ENCODE data around the gene NFE2L2. TPM values are rescaled to one million over a fixed set of nuclear protein-coding genes. Genes with fewer than 3 reads are reported as not detected.
A peak's percentile ranks its signal among the peaks of the same experiment; 100 is the strongest.

NFE2L2 gene
- total and polyA plus RNA-seq, 4 donors, result 83.4 to 131 (median 102) TPM

- H3K9me3 ChIP-seq (ENCODE audit: control insufficient read depth, low read length), result no peaks in the 10 kb centered on the region
- intact Hi-C loops (cut with DNase I), result no loop called here
- peaks cover 11 to 26% of the 10 kb centered on the region in 2 donors for H3K4me1 ChIP-seq (ENCODE audit: control insufficient read depth in 1 of 2, insufficient read depth in 2 of 2, low read length in 2 of 2)
- H3K27ac ChIP-seq (ENCODE audit: low read depth in 1 of 2, low read length in 2 of 2), result peak overlapping the region; percentile 87 to 98
- peaks cover 0 to 2% of the 10 kb centered on the region in 2 donors for H3K36me3 ChIP-seq (ENCODE audit: control insufficient read depth in 1 of 2, insufficient read depth in 2 of 2, low read length in 1 of 2)
- DNase-seq (no peak), ATAC-seq (ENCODE audit: low FRiP score) (no peak)
- 19 to 26% methylated on average over 1 of the region's 1 CpG for WGBS, 2 donors
- no peaks in the 10 kb centered on the region for H3K27me3 ChIP-seq (ENCODE audit: control insufficient read depth in 1 of 2, insufficient read depth in 2 of 2, low read length in 1 of 2)
- peak overlapping the region; percentile 10 to 34 for H3K4me3 ChIP-seq (ENCODE audit: low read length in 2 of 2)
Measured at GRCh38 chr2:177241711-177242120, 22.8 kb downstream of the NFE2L2 start.

- intact Hi-C loops (cut with DNase I), result no loop called here
- ATAC-seq (ENCODE audit: low FRiP score), result peak; percentile 69
- Histone ChIP-seq H3K27ac (ENCODE audit: low read depth in 1 of 2, low read length in 2 of 2) (peak overlapping the region in 1 of 2 donors; percentile 95), H3K4me3 (ENCODE audit: low read length in 2 of 2) (no peak overlapping the region), H3K36me3 (ENCODE audit: control insufficient read depth in 1 of 2, insufficient read depth in 2 of 2, low read length in 1 of 2) (peaks cover 0 to 2% of the 10 kb centered on the region in 2 donors), H3K9me3 (ENCODE audit: control insufficient read depth, low read length) (no peaks in the 10 kb centered on the region), H3K4me1 (ENCODE audit: control insufficient read depth in 1 of 2, insufficient read depth in 2 of 2, low read length in 2 of 2) (peaks cover 6 to 26% of the 10 kb centered on the region in 2 donors), H3K27me3 (ENCODE audit: control insufficient read depth in 1 of 2, insufficient read depth in 2 of 2, low read length in 1 of 2) (no peaks in the 10 kb centered on the region)
- 8 to 9% methylated on average over 5 of the region's 5 CpGs for WGBS, 2 donors
- DNase-seq, result peak in 1 of 2 donors; percentile 66
Measured at GRCh38 chr2:177239932-177240630, 24.4 kb downstream of the NFE2L2 start.

- ATAC-seq (ENCODE audit: low FRiP score) (no peak), DNase-seq (no peak)
- Histone ChIP-seq H3K4me3 (ENCODE audit: low read length in 2 of 2) (no peak overlapping the region), H3K27ac (ENCODE audit: low read depth in 1 of 2, low read length in 2 of 2) (peak overlapping the region; percentile 39 to 71), H3K36me3 (ENCODE audit: control insufficient read depth in 1 of 2, insufficient read depth in 2 of 2, low read length in 1 of 2) (peaks cover 0 to 2% of the 10 kb centered on the region in 2 donors), H3K27me3 (ENCODE audit: control insufficient read depth in 1 of 2, insufficient read depth in 2 of 2, low read length in 1 of 2) (no peaks in the 10 kb centered on the region), H3K9me3 (ENCODE audit: control insufficient read depth, low read length) (no peaks in the 10 kb centered on the region), H3K4me1 (ENCODE audit: control insufficient read depth in 1 of 2, insufficient read depth in 2 of 2, low read length in 2 of 2) (peaks cover 6 to 22% of the 10 kb centered on the region in 2 donors)
- intact Hi-C loops (cut with DNase I), result no loop called here
- 79 to 87% methylated on average over 6 of the region's 6 CpGs for WGBS, 2 donors
Measured at GRCh38 chr2:177239053-177239452, 25.5 kb downstream of the NFE2L2 start.

DNA sequence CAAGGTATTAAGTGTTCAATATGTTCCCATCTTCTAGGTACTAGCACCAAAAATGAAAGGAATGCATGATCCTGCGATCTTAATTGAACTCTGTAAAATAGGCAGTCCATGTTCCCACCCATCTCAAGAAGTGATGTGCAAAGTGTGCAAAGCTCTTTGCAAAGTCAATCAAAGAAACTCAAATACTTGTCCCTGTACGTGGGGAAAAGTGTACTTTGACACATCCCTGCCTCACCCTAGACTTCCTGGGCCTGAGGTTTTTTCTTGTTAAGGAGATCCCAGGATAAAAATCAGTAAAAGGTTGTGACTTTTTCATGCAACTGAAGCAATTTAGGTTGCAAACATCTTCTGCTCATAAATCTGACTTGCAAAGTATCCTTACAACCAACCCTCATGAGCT, 26.6 kb downstream of the NFE2L2 start:
- Histone ChIP-seq H3K4me3 (ENCODE audit: low read length in 2 of 2) (no peak overlapping the region), H3K27ac (ENCODE audit: low read depth in 1 of 2, low read length in 2 of 2) (peak overlapping the region in 1 of 2 donors; percentile 34), H3K9me3 (ENCODE audit: control insufficient read depth, low read length) (no peaks in the 10 kb centered on the region), H3K36me3 (ENCODE audit: control insufficient read depth in 1 of 2, insufficient read depth in 2 of 2, low read length in 1 of 2) (no peaks in the 10 kb centered on the region), H3K4me1 (ENCODE audit: control insufficient read depth in 1 of 2, insufficient read depth in 2 of 2, low read length in 2 of 2) (peaks cover 6 to 17% of the 10 kb centered on the region in 2 donors), H3K27me3 (ENCODE audit: control insufficient read depth in 1 of 2, insufficient read depth in 2 of 2, low read length in 1 of 2) (no peaks in the 10 kb centered on the region)
- intact Hi-C loops (cut with DNase I), result no loop called here
- ATAC-seq (ENCODE audit: low FRiP score) (no peak), DNase-seq (no peak)
- 36 to 41% methylated on average over 2 of the region's 2 CpGs for WGBS, 2 donors

DNA sequence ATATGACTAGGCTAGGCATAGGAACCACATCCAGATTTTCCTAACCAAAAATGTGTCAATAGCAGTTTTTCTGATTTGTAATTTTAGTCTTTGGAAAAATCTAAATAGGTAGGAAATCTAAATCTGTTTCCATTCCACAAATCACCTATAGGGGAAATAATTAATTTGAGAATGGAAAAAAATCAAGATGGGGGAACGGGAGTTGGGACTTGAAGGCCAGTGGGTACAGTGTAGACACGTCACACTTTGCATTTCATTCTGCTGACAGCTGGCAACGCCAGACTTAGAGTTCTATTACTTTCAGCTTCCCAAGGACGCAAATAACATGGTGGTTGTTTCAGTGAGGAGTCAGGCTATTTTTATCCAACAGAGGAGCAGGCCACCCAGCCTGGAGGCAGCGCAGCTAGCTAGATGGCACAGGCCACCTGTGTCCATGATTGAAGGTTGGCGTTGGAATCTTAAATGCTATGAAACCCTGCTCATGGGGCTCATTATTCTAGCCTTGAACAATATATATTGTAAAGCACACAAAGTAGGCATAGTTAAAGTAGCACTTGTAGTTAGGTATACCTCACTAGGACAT, 28.6 kb downstream of the NFE2L2 start:
- H3K27ac ChIP-seq (ENCODE audit: low read depth in 1 of 2, low read length in 2 of 2), result no peak overlapping the region
- WGBS, 2 donors, result 65% methylated on average over 6 of the region's 6 CpGs
- ATAC-seq (ENCODE audit: low FRiP score), result no peak

DNA sequence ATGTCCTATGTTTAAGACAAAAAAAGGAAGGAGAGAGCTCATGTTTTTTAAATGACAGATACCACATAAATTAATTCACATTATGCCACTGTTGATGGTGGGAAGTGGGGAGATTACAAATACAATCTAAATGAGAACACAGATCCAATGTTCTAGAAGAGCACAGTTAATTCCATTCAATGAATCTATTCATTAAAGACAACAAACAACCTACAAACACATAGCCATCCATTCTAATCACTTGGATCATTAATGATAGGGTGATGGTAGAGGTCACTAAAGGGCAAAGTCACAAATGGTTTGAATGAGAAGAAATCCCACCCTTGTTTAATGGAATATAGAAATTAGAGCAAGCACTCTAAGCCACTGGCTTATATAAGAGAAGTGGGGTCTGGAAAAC, 30.3 kb downstream of the NFE2L2 start:
- H3K4me1 ChIP-seq (ENCODE audit: control insufficient read depth in 1 of 2, insufficient read depth in 2 of 2, low read length in 2 of 2), result peaks cover 4 to 17% of the 10 kb centered on the region in 2 donors
- intact Hi-C loops (cut with DNase I), result no loop called here
- DNase-seq (no peak), ATAC-seq (ENCODE audit: low FRiP score) (no peak)
- H3K9me3 ChIP-seq (ENCODE audit: control insufficient read depth, low read length), result no peaks in the 10 kb centered on the region
- no peaks in the 10 kb centered on the region for H3K27me3 ChIP-seq (ENCODE audit: control insufficient read depth in 1 of 2, insufficient read depth in 2 of 2, low read length in 1 of 2)
- peaks cover 5% of the 10 kb centered on the region in 2 donors for H3K36me3 ChIP-seq (ENCODE audit: control insufficient read depth in 1 of 2, insufficient read depth in 2 of 2, low read length in 1 of 2)
- no peak overlapping the region for H3K27ac ChIP-seq (ENCODE audit: low read depth in 1 of 2, low read length in 2 of 2)
- no peak overlapping the region for H3K4me3 ChIP-seq (ENCODE audit: low read length in 2 of 2)

More for the DNA sequence above, 28.6 kb downstream of the NFE2L2 start:
- peaks cover 9 to 17% of the 10 kb centered on the region in 2 donors for H3K4me1 ChIP-seq (ENCODE audit: control insufficient read depth in 1 of 2, insufficient read depth in 2 of 2, low read length in 2 of 2)
- no peak for DNase-seq
- H3K27me3 ChIP-seq (ENCODE audit: control insufficient read depth in 1 of 2, insufficient read depth in 2 of 2, low read length in 1 of 2), result no peaks in the 10 kb centered on the region
- H3K4me3 ChIP-seq (ENCODE audit: low read length in 2 of 2), result no peak overlapping the region
- no peaks in the 10 kb centered on the region for H3K9me3 ChIP-seq (ENCODE audit: control insufficient read depth, low read length)
- peaks cover 0 to 2% of the 10 kb centered on the region in 2 donors for H3K36me3 ChIP-seq (ENCODE audit: control insufficient read depth in 1 of 2, insufficient read depth in 2 of 2, low read length in 1 of 2)
- intact Hi-C loops (cut with DNase I), result no loop called here

DNA sequence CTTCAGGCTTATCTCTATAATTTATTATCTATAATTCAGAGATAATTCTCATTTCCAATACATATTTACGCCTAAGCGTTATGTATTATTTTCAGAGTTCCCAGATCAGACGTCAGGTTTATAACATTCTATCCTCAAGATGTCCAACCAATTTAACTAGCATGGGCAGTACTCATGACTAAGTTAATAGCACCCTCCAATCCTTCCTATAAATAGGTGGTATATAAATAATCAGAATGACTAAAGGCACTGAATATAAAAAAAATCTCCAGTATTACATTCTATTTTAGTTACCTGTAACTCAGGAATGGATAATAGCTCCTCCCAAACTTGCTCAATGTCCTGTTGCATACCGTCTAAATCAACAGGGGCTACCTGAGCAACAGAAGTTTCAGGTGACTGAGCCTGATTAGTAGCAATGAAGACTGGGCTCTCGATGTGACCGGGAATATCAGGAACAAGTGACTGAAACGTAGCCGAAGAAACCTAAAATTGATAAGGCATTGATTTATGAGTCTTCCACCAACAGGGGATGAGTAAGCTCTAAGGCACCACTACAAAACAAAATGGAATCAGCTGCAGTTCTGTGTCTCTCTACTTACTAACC, 32.3 kb downstream of the NFE2L2 start:
- intact Hi-C loops (cut with DNase I), result no loop called here
- H3K4me3 ChIP-seq (ENCODE audit: low read length in 2 of 2), result no peak overlapping the region
- no peak overlapping the region for H3K27ac ChIP-seq (ENCODE audit: low read depth in 1 of 2, low read length in 2 of 2)
- 83 to 84% methylated on average over 8 of the region's 8 CpGs for whole genome bisulfite sequencing, 2 donors
- ATAC-seq (ENCODE audit: low FRiP score) (no peak), DNase-seq (no peak)
- no peaks in the 10 kb centered on the region for H3K9me3 ChIP-seq (ENCODE audit: control insufficient read depth, low read length)
- peaks cover 2 to 5% of the 10 kb centered on the region in 2 donors for H3K4me1 ChIP-seq (ENCODE audit: control insufficient read depth in 1 of 2, insufficient read depth in 2 of 2, low read length in 2 of 2)
- no peaks in the 10 kb centered on the region for H3K27me3 ChIP-seq (ENCODE audit: control insufficient read depth in 1 of 2, insufficient read depth in 2 of 2, low read length in 1 of 2)
- H3K36me3 ChIP-seq (ENCODE audit: control insufficient read depth in 1 of 2, insufficient read depth in 2 of 2, low read length in 1 of 2), result peaks cover 6 to 9% of the 10 kb centered on the region in 2 donors

DNA sequence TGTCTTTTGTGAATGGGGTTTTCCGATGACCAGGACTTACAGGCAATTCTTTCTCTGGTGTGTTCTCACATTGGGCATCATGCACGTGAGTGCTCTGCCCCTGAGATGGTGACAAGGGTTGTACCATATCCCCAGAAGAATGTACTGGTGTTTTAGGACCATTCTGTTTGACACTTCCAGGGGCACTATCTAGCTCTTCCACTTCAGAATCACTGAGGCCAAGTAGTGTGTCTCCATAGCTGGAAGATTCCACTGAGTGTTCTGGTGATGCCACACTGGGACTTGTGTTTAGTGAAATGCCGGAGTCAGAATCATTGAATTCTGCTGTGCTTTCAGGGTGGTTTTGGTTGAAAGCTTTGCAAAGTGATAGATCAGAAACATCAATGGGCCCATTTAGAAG, 33.3 kb downstream of the NFE2L2 start:
- H3K4me3 ChIP-seq (ENCODE audit: low read length in 2 of 2), result no peak overlapping the region
- peaks cover 6 to 9% of the 10 kb centered on the region in 2 donors for H3K36me3 ChIP-seq (ENCODE audit: control insufficient read depth in 1 of 2, insufficient read depth in 2 of 2, low read length in 1 of 2)
- peaks cover 2 to 5% of the 10 kb centered on the region in 2 donors for H3K4me1 ChIP-seq (ENCODE audit: control insufficient read depth in 1 of 2, insufficient read depth in 2 of 2, low read length in 2 of 2)
- ATAC-seq (ENCODE audit: low FRiP score) (no peak), DNase-seq (no peak)
- no peaks in the 10 kb centered on the region for H3K27me3 ChIP-seq (ENCODE audit: control insufficient read depth in 1 of 2, insufficient read depth in 2 of 2, low read length in 1 of 2)
- no peaks in the 10 kb centered on the region for H3K9me3 ChIP-seq (ENCODE audit: control insufficient read depth, low read length)
- intact Hi-C loops (cut with DNase I), result no loop called here
- 88 to 89% methylated on average over 3 of the region's 3 CpGs for WGBS, 2 donors
- no peak overlapping the region for H3K27ac ChIP-seq (ENCODE audit: low read depth in 1 of 2, low read length in 2 of 2)

All from aorta (tissue), 5 donors.